ENCODE data around the gene YIPF5.

- TF ChIP-seq, protein P1, sequence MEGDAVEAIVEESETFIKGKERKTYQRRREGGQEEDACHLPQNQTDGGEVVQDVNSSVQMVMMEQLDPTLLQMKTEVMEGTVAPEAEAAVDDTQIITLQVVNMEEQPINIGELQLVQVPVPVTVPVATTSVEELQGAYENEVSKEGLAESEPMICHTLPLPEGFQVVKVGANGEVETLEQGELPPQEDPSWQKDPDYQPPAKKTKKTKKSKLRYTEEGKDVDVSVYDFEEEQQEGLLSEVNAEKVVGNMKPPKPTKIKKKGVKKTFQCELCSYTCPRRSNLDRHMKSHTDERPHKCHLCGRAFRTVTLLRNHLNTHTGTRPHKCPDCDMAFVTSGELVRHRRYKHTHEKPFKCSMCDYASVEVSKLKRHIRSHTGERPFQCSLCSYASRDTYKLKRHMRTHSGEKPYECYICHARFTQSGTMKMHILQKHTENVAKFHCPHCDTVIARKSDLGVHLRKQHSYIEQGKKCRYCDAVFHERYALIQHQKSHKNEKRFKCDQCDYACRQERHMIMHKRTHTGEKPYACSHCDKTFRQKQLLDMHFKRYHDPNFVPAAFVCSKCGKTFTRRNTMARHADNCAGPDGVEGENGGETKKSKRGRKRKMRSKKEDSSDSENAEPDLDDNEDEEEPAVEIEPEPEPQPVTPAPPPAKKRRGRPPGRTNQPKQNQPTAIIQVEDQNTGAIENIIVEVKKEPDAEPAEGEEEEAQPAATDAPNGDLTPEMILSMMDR (IDR thresholded peaks at IDR 0.05): no peak
- TF ChIP-seq POLR2A (IDR thresholded peaks at IDR 0.05): no peak
Observed at GRCh38 chr5:144122081-144122480, 48.4 kb downstream of the YIPF5 start.
